Heart left ventricle (tissue), 16 donors: ENCODE measurements around the gene SGSM1. TPM values are rescaled to one million over a fixed set of nuclear protein-coding genes. Genes with fewer than 3 reads are reported as not detected.

ENCODE experiments used
- ATAC-seq, 4 donors: fragments of 200-7000 bp; cut with Tn5 transposase; one replicate each; pipeline ENCODE4 v1.9.1; 2020 to 2022; ENCODE audit warnings: moderate library complexity in 4 of 4, mild to moderate bottlenecking in 3 of 4, moderate number of reproducible peaks in 1 of 4
- DNase-seq, 5 donors: peaks; one replicate each; pipeline ENCODE4 v3.0.0-alpha.2; 2020
- H3K27ac ChIP-seq, 12 donors: fragments of 200-600 bp; sonication (generic) in 4 of 12; one replicate each; pipeline versions ENCODE4 v1.5.0 to v1.8.0; 2016 to 2022; ENCODE audit warnings: mild to moderate bottlenecking in 2 of 12
- H3K27me3 ChIP-seq, 9 donors: fragments of 200-600 bp; sonication (generic) in 2 of 9; one replicate each; pipeline versions ENCODE4 v1.5.1 to v1.8.0; 2016 to 2022; ENCODE audit warnings: mild to moderate bottlenecking in 3 of 9
- H3K36me3 ChIP-seq, 9 donors: fragments of 200-600 bp; sonication (generic) in 2 of 9; one replicate each; pipeline versions ENCODE4 v1.5.0 to v1.8.0; 2018 to 2022; ENCODE audit warnings: mild to moderate bottlenecking in 2 of 9
- H3K4me1 ChIP-seq, 12 donors: fragments of 200-600 bp; sonication (generic) in 4 of 12; one replicate each; pipeline versions ENCODE4 v1.5.0 to v1.8.0; 2016 to 2022; ENCODE audit warnings: mild to moderate bottlenecking in 3 of 12
- H3K4me3 ChIP-seq, 12 donors: fragments of 200-600 bp; sonication (generic) in 4 of 12; one replicate each; pipeline versions ENCODE4 v1.5.0 to v1.8.0; 2017 to 2022; ENCODE audit warnings: mild to moderate bottlenecking in 9 of 12, moderate library complexity in 4 of 12
- H3K9me3 ChIP-seq, 12 donors: fragments of 200-600 bp; sonication (generic) in 4 of 12; one replicate each; pipeline versions ENCODE4 v1.5.0 to v1.8.0; 2016 to 2022; ENCODE audit warnings: mild to moderate bottlenecking in 1 of 12
- POLR2A ChIP-seq, 2 donors: fragments of 450-650 bp; IDR thresholded peaks; one replicate each; pipeline ENCODE4 v1.6.1; 2017; ENCODE audit warnings: antibody characterized with exemption in 2 of 2, mild to moderate bottlenecking in 2 of 2, moderate library complexity in 2 of 2
- WGBS, 4 donors: extraction: QIAGEN DNeasy Blood & Tissue Kit in 2 of 4; methylation state at CpG; one replicate each; pipeline versions ENCODE4 v1.1.5 to v1.1.7; 2013 to 2018; 5-methylcytosine and 5-hydroxymethylcytosine counted together
- intact Hi-C, 10 donors: fragments of 100-400 bp; cut with DNase I; formaldehyde crosslinking; loops; one replicate each; pipeline versions ENCODE4 v1.11.1 to v1.14.2; 2022
- polyA plus RNA-seq, 2 donors: library from polyadenylated mRNA; stranded (reverse); fragments of 200-250 nt; gene quantifications; one replicate each; pipeline ENCODE4 v1.2.3, GENCODE V29; 2013
- total RNA-seq, 9 donors: library from RNA; depleted of rRNA in 2 of 9; stranded (reverse); fragments of >200 nt in 2 of 9; fragmentation: NEBNext Ultra II Directional in 3 of 9; extraction: Animal tissue kit (Norgen Biotek cat#: 25700) in 3 of 9; gene quantifications; one replicate each; pipeline versions ENCODE4 v1.1.0 to v1.2.4, GENCODE V29; 2016 to 2023
- TF ChIP-seq, protein P1 (sequence below), 12 donors: fragments of 200-600 bp; sonication (generic) in 4 of 12; IDR thresholded peaks; one replicate each; pipeline versions ENCODE4 v1.5.0 to v1.8.0; 2018 to 2022; ENCODE audit warnings: antibody characterized with exemption in 12 of 12, mild to moderate bottlenecking in 5 of 12
- donor health status: ischemic (EF 13 %, LVEDD 7.1; RV severe dilation, severe dysfunction).
- donor health status: healthy with polysubstance abuse.
- donor health status: DM: no; HTN: yes; CAD: no.
- donor health status: DM: no; HTN: no; CAD: no.
- donor health status: ischemic (EF 25% LVEDD 6.9; RV normal size, moderate dysfunction).
- donor health status: ischemic (EF 25% LVEDD 5.7; RV mildly dilated, moderate dysfunction).
- donor health status: healthy.
- donor health status: DM: yes; HTN: yes; CAD: no.
- donor health status: ischemic (EF 35%, LVEDD 5.7; RV mildly dilated, moderate dysfunction).
- donor health status: nonischemic (EF 11% LVEDD 7.7; RV severe dilation, severe dysfunction).
- donor health status: DM: yes; HTN: yes; CAD: no.
- donor health status: PGD.
- donor health status: ischemic (EF 29% LVEDD 5.4; RV normal size, mild dysfunction).
- donor health status: nonischemic (EF 23%, LVEDD 6.1; RV moderate dilation, normal function).

SGSM1 gene
- total and polyA plus RNA-seq, 11 donors = 2.1 to 11.0 (median 6.6) TPM

DNA sequence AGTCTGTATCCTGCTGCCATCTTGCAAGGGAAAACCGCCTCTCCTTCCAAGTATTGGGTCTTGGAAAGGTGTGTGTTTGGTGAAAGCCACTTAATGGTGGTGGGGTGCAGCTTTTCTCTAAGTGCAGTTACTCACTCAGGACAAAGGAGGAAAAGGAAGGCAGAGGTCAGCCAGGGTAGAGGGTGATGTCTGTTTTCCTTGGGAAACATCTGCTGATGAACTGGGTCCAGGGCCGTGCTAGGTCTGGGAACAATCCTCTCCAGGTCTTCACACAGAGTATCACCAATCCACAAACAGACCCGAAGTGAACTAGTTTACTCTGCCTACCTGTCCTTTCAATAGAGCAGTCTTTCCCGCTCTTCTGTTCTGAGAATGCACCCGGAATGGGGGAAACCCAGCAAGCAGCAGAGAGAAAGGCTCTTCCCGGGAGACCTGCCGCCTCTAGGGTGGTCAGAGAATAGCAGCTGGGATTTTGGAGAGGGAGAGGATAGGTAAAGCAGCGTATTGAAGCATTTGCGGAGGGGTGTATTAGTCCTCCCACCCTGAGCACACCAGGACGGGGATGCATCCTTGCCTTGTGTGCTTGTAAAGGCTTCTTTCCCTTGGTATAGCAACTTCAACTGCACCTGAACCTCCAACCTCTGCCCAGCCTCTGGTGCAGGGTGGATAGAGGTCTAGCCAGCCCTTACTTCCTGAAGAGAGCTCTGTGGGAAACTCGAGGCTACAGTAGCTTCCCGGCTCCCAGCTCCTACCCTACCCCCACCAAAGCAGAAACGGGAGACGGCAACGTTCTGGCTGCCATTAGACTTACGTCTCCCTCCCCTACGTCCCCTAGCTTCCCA, 119.8 kb downstream of the SGSM1 start:
- no peaks in the 10 kb centered on the region for H3K27me3 ChIP-seq
- H3K4me1 ChIP-seq = peaks cover 0 to 5% (median 0%) of the 10 kb centered on the region in 12 donors
- DNase-seq (no peak), ATAC-seq (peak in 1 of 4 donors; percentile 42)
- peaks cover 0 to 16% (median 0%) of the 10 kb centered on the region in 12 donors for H3K9me3 ChIP-seq
- no peak overlapping the region for H3K4me3 ChIP-seq
- no peak for TF ChIP-seq POLR2A (IDR thresholded peaks at IDR 0.05)
- TF ChIP-seq, protein P1, sequence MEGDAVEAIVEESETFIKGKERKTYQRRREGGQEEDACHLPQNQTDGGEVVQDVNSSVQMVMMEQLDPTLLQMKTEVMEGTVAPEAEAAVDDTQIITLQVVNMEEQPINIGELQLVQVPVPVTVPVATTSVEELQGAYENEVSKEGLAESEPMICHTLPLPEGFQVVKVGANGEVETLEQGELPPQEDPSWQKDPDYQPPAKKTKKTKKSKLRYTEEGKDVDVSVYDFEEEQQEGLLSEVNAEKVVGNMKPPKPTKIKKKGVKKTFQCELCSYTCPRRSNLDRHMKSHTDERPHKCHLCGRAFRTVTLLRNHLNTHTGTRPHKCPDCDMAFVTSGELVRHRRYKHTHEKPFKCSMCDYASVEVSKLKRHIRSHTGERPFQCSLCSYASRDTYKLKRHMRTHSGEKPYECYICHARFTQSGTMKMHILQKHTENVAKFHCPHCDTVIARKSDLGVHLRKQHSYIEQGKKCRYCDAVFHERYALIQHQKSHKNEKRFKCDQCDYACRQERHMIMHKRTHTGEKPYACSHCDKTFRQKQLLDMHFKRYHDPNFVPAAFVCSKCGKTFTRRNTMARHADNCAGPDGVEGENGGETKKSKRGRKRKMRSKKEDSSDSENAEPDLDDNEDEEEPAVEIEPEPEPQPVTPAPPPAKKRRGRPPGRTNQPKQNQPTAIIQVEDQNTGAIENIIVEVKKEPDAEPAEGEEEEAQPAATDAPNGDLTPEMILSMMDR (IDR thresholded peaks at IDR 0.05) = no peak
- H3K36me3 ChIP-seq = peaks cover 0 to 9% (median 0%) of the 10 kb centered on the region in 9 donors
- no peak overlapping the region for H3K27ac ChIP-seq
- 45 to 58% (median 52%) methylated on average over 17 of the region's 17 CpGs for WGBS, 4 donors
- intact Hi-C loops = loop anchor here in 2 of 10 donors (2.0 to 10.0 kb wide), 2 partner anchors 31 to 61 kb away; no protein-coding TSS in a partner anchor

DNA sequence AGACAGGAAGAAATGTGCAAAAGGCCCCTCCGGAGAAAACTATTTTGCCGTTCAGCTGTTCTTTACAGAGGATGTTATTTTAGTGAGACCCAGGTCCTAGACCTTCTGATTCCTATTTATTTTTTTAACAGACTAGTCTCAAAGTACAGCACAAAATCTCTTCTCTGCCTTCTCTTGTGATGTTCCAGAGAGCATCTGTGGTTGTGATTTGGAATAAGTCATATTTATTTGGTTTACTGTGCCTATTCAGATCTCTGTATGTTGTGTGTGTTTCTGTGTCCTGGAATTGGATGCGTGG, 120.4 kb downstream of the SGSM1 start:
- DNase-seq (no peak), ATAC-seq (peak in 1 of 4 donors; percentile 9)
- H3K4me3 ChIP-seq = no peak overlapping the region
- WGBS, 4 donors = 50 to 58% (median 51%) methylated on average over 3 of the region's 3 CpGs
- intact Hi-C loops = loop anchor here in 2 of 10 donors (2.0 to 10.0 kb wide), 2 partner anchors 32 to 62 kb away; no protein-coding TSS in a partner anchor
- H3K4me1 ChIP-seq = peaks cover 0 to 5% (median 0%) of the 10 kb centered on the region in 12 donors
- peaks cover 0 to 6% (median 0%) of the 10 kb centered on the region in 9 donors for H3K36me3 ChIP-seq
- peaks cover 0 to 16% (median 0%) of the 10 kb centered on the region in 12 donors for H3K9me3 ChIP-seq
- no peak overlapping the region for H3K27ac ChIP-seq
- H3K27me3 ChIP-seq = no peaks in the 10 kb centered on the region
- TF ChIP-seq, protein P1 (IDR thresholded peaks at IDR 0.05) = no peak
- TF ChIP-seq POLR2A (IDR thresholded peaks at IDR 0.05) = no peak

DNA sequence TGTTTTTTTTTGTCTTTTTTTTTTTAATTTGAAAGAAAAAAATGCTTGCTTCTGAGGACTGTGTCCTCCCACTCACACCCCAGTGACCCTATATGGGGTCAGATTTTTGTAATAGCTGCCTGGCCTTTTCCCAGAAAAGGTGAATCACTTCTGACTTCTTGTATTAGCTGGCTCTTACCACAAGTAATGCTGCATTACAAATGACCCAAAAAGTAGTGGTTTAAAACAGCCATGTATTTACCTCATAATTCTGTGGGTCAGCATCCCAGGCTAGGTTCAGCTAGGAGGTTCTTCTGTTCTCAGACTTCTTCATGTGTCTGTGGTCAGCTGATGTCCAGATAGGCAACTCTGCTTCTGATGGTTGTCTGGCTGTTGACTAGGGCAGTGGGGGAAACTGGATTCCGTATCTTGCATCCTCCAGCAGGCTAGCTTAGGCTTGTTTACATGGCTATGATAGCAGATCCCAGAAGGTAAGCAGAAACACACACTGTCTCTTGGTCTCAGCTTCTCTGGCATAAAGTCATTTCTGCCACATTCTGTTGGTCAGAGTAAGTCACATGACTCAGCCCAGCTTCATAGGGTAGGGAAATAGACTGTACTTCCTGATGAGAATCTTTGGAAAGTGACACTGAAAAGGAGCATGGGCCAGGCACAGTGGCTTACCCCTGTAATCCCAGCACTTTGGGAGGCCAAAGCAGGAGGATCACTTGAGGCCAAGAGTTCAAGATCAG, 121.0 kb downstream of the SGSM1 start:
- no peak for ATAC-seq
- Histone ChIP-seq H3K9me3 (peaks cover 0 to 16% (median 0%) of the 10 kb centered on the region in 12 donors), H3K27me3 (no peaks in the 10 kb centered on the region), H3K36me3 (peaks cover 0 to 6% (median 0%) of the 10 kb centered on the region in 9 donors), H3K4me1 (peaks cover 0 to 5% (median 0%) of the 10 kb centered on the region in 12 donors), H3K27ac (no peak overlapping the region), H3K4me3 (no peak overlapping the region)
- 82 to 100% (median 95%) methylated on average over 1 of the region's 1 CpG for WGBS, 4 donors
- TF ChIP-seq, protein P1 (IDR thresholded peaks at IDR 0.05) = no peak
- no peak for TF ChIP-seq POLR2A (IDR thresholded peaks at IDR 0.05)
- DNase-seq = no peak
- intact Hi-C loops = loop anchor here in 2 of 10 donors (2.0 to 10.0 kb wide), 2 partner anchors 32 to 62 kb away; no protein-coding TSS in a partner anchor

- H3K36me3 ChIP-seq = peaks cover 0 to 5% (median 0%) of the 10 kb centered on the region in 9 donors
- no peak for DNase-seq
- no peak overlapping the region for H3K4me3 ChIP-seq
- H3K9me3 ChIP-seq = peaks cover 0 to 16% (median 0%) of the 10 kb centered on the region in 12 donors
- no peak overlapping the region for H3K27ac ChIP-seq
- WGBS, 4 donors = 91 to 98% (median 92%) methylated on average over 7 of the region's 7 CpGs
- intact Hi-C loops = loop anchor here in 1 of 10 donors (10.0 kb wide), 1 partner anchor 64 kb away; no protein-coding TSS in a partner anchor
- ATAC-seq = no peak
- TF ChIP-seq, protein P1 (IDR thresholded peaks at IDR 0.05) = no peak
- no peak for TF ChIP-seq POLR2A (IDR thresholded peaks at IDR 0.05)
- peaks cover 0 to 5% (median 0%) of the 10 kb centered on the region in 12 donors for H3K4me1 ChIP-seq
- H3K27me3 ChIP-seq = no peaks in the 10 kb centered on the region
Observed at GRCh38 chr22:24928322-24928721, 122.3 kb downstream of the SGSM1 start.
